Cerebellar cortex (tissue), 1 donor: ENCODE measurements around the gene LONP1.
"Not testable (repeated sequence)": the region's sequence is repeated elsewhere in the genome, so short reads cannot be mapped to it uniquely, and the experiment has no call there.

Source experiments
- DNase-seq: peaks from one replicate; pipeline ENCODE4 v3.0.0-alpha.2; 2015; ENCODE audit warnings: low spot score

LONP1 gene

GRCh38 chr19:5719961-5720790, at the start of gene LONP1, which contains the start of gene CATSPERD:
TSS of gene LONP1 (minus strand) at chr19:5720146. CDS start at chr19:5720132, 14 bp downstream.
TSS of gene CATSPERD (plus strand) at chr19:5720637. CDS start at chr19:5720738, 101 bp downstream.
- peak; percentile 99 for DNase-seq

- no peak for DNase-seq
These were observed 48.0 kb upstream of the LONP1 start for GRCh38 chr19:5767949-5768348.

GRCh38 chr19:5765220-5765619, 45.3 kb upstream of the LONP1 start:
- no peak for DNase-seq

GRCh38 chr19:5762608-5763217, 42.8 kb upstream of the LONP1 start:
- DNase-seq, result no peak

- DNase-seq, result no peak
These were observed 33.8 kb upstream of the LONP1 start for GRCh38 chr19:5753743-5754142.

GRCh38 chr19:5751709-5752108, 31.8 kb upstream of the LONP1 start:
- no peak for DNase-seq

GRCh38 chr19:5749505-5749904, 29.6 kb upstream of the LONP1 start:
- DNase-seq, result no peak

- DNase-seq, result not testable (repeated sequence)
These were observed 29.0 kb upstream of the LONP1 start for GRCh38 chr19:5748920-5749319.

GRCh38 chr19:5744999-5745398, 25.1 kb upstream of the LONP1 start:
- DNase-seq, result not testable (repeated sequence)

- no peak for DNase-seq
These were observed 23.7 kb upstream of the LONP1 start for GRCh38 chr19:5743630-5744029.

GRCh38 chr19:5742051-5742450, 22.1 kb upstream of the LONP1 start:
- DNase-seq, result no peak

GRCh38 chr19:5738423-5738822, 18.5 kb upstream of the LONP1 start:
- no peak for DNase-seq

- DNase-seq, result not testable (repeated sequence)
These were observed 13.2 kb upstream of the LONP1 start for GRCh38 chr19:5733172-5733571.

GRCh38 chr19:5727453-5728050, 7.6 kb upstream of the LONP1 start:
- DNase-seq, result no peak

GRCh38 chr19:5719274-5719960, 529 bp downstream of the LONP1 start:
- no peak for DNase-seq

- DNase-seq, result no peak
These were observed 1.2 kb downstream of the LONP1 start for GRCh38 chr19:5718579-5719273.

GRCh38 chr19:5718037-5718578, 1.8 kb downstream of the LONP1 start:
- no peak for DNase-seq

GRCh38 chr19:5717215-5717935, 2.6 kb downstream of the LONP1 start:
- DNase-seq, result no peak

GRCh38 chr19:5714816-5715215, 5.1 kb downstream of the LONP1 start:
- DNase-seq, result no peak

- DNase-seq, result no peak
These were observed 6.7 kb downstream of the LONP1 start for GRCh38 chr19:5713228-5713627.

- DNase-seq, result no peak
These were observed 8.2 kb downstream of the LONP1 start for GRCh38 chr19:5711713-5712161.
